ENCODE measurements around the gene FRYL.
"Not testable (repeated sequence)": the region's sequence is repeated elsewhere in the genome, so short reads cannot be mapped to it uniquely, and the experiment has no call there.

The FRYL gene

DNA sequence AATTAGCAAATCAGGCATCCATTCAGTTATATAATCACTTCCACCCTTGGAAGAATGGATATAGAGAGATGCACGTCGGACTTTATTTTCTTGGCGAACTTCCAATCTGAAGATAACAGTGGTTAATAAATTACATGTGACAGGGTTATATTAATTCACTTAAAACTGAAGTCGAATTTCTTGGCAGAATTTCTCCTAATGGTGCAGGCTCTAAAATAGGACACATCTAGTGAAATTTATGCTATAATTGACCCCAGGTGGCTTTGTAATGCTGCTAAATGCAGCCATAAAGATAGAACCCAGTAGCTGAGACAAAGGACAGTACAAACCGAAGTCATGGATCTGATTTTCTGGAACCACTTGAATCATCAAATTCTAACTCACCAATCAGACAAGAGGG is 317.7 kb downstream of the FRYL start:
- Histone ChIP-seq H3K4me1 (ENCODE audit: insufficient read depth, low read length, poor library complexity, severe bottlenecking) (no peaks in the 10 kb centered on the region), H3K79me2 (ENCODE audit: insufficient read depth, low read length) (no peaks in the 10 kb centered on the region), H3F3A (ENCODE audit: low read depth) (no peaks in the 10 kb centered on the region), H4K20me1 (ENCODE audit: insufficient read depth, low read length, poor library complexity, severe bottlenecking) (no peaks in the 10 kb centered on the region), H2AFZ (ENCODE audit: low read length) (no peak overlapping the region), H3K9me2 (replicated peaks; ENCODE audit: low read depth, low read length) (no peaks in the 10 kb centered on the region), H3K9me3 (ENCODE audit: insufficient read depth, low read depth, low read length) (no peaks in the 10 kb centered on the region), H3K27me3 (ENCODE audit: insufficient read depth, low read length, poor library complexity, severe bottlenecking) (no peaks in the 10 kb centered on the region), H3K4me2 (ENCODE audit: low read depth, low read length, poor library complexity, severe bottlenecking) (no peak overlapping the region), H3K9ac (ENCODE audit: low read depth, low read length, poor library complexity, severe bottlenecking) (no peak overlapping the region), H3K4me3 (ENCODE audit: low read length, poor library complexity, severe bottlenecking) (no peak overlapping the region), H3K36me3 (ENCODE audit: insufficient read depth, low read length) (no peaks in the 10 kb centered on the region)
- TF ChIP-seq EZH2phosphoT487 (IDR thresholded peaks at IDR 0.05; ENCODE audit: borderline replicate concordance) = no peak
- TF ChIP-seq, protein P1, sequence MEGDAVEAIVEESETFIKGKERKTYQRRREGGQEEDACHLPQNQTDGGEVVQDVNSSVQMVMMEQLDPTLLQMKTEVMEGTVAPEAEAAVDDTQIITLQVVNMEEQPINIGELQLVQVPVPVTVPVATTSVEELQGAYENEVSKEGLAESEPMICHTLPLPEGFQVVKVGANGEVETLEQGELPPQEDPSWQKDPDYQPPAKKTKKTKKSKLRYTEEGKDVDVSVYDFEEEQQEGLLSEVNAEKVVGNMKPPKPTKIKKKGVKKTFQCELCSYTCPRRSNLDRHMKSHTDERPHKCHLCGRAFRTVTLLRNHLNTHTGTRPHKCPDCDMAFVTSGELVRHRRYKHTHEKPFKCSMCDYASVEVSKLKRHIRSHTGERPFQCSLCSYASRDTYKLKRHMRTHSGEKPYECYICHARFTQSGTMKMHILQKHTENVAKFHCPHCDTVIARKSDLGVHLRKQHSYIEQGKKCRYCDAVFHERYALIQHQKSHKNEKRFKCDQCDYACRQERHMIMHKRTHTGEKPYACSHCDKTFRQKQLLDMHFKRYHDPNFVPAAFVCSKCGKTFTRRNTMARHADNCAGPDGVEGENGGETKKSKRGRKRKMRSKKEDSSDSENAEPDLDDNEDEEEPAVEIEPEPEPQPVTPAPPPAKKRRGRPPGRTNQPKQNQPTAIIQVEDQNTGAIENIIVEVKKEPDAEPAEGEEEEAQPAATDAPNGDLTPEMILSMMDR (conservative IDR thresholded peaks at IDR 0.05; ENCODE audit: low read length) = no peak

DNA sequence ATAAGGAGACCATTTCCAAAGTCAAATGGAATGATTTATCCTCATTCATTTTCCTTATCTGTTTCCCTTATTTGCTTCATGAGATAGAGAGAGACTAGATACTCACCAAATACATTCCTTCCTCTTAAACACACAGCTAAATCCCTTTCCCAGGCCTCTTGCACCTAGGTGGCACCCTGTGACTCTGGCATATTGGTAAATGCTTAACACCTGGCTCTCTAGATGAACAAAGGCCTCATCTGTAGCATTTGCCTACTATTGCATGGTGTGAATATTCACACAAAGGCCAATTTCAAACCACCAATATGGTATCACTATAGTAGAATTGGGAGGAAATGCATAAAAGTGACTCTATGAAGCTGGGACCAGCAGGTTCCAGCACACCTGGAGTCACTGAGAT is 319.1 kb downstream of the FRYL start:
- Histone ChIP-seq H3K79me2 (ENCODE audit: insufficient read depth, low read length) (no peaks in the 10 kb centered on the region), H3K4me1 (ENCODE audit: insufficient read depth, low read length, poor library complexity, severe bottlenecking) (no peaks in the 10 kb centered on the region), H3K4me3 (ENCODE audit: low read length, poor library complexity, severe bottlenecking) (no peak overlapping the region), H3K27me3 (ENCODE audit: insufficient read depth, low read length, poor library complexity, severe bottlenecking) (no peaks in the 10 kb centered on the region), H3K36me3 (ENCODE audit: insufficient read depth, low read length) (no peaks in the 10 kb centered on the region), H3K4me2 (ENCODE audit: low read depth, low read length, poor library complexity, severe bottlenecking) (no peak overlapping the region), H2AFZ (ENCODE audit: low read length) (no peak overlapping the region), H4K20me1 (ENCODE audit: insufficient read depth, low read length, poor library complexity, severe bottlenecking) (no peaks in the 10 kb centered on the region), H3K9me2 (replicated peaks; ENCODE audit: low read depth, low read length) (no peaks in the 10 kb centered on the region), H3K9ac (ENCODE audit: low read depth, low read length, poor library complexity, severe bottlenecking) (no peak overlapping the region), H3F3A (ENCODE audit: low read depth) (no peaks in the 10 kb centered on the region), H3K9me3 (ENCODE audit: insufficient read depth, low read depth, low read length) (no peaks in the 10 kb centered on the region)
- no peak for TF ChIP-seq EZH2phosphoT487 (IDR thresholded peaks at IDR 0.05; ENCODE audit: borderline replicate concordance)
- TF ChIP-seq, protein P1 (conservative IDR thresholded peaks at IDR 0.05; ENCODE audit: low read length) = no peak

DNA sequence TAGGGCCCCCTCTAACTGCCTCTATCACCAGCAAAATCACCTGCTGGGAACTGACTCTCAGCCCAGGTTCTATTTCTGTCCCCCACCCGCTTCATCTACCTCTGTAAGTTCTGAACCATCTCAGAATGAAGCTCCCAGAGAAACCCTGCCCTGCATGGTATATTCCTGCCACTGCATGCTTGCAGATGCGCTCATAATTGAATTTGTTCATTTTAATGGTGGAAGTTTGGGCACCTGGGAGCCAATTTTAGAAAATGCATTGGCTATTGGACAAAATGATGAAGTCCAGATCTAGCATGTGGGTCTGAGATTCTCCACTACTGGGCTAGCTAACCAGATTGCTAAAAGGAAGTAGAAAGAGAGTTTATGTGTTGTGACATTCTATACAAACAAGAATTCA is 325.5 kb downstream of the FRYL start:
- Histone ChIP-seq H3K9me2 (replicated peaks; ENCODE audit: low read depth, low read length) (no peaks in the 10 kb centered on the region), H3K4me3 (ENCODE audit: low read length, poor library complexity, severe bottlenecking) (no peak overlapping the region), H4K20me1 (ENCODE audit: insufficient read depth, low read length, poor library complexity, severe bottlenecking) (no peaks in the 10 kb centered on the region), H3K79me2 (ENCODE audit: insufficient read depth, low read length) (no peaks in the 10 kb centered on the region), H3K4me1 (ENCODE audit: insufficient read depth, low read length, poor library complexity, severe bottlenecking) (no peaks in the 10 kb centered on the region), H2AFZ (ENCODE audit: low read length) (no peak overlapping the region), H3K36me3 (ENCODE audit: insufficient read depth, low read length) (no peaks in the 10 kb centered on the region), H3K9me3 (ENCODE audit: insufficient read depth, low read depth, low read length) (no peaks in the 10 kb centered on the region), H3K9ac (ENCODE audit: low read depth, low read length, poor library complexity, severe bottlenecking) (no peak overlapping the region), H3F3A (ENCODE audit: low read depth) (no peaks in the 10 kb centered on the region), H3K4me2 (ENCODE audit: low read depth, low read length, poor library complexity, severe bottlenecking) (no peak overlapping the region), H3K27me3 (ENCODE audit: insufficient read depth, low read length, poor library complexity, severe bottlenecking) (no peaks in the 10 kb centered on the region)
- no peak for TF ChIP-seq EZH2phosphoT487 (IDR thresholded peaks at IDR 0.05; ENCODE audit: borderline replicate concordance)

DNA sequence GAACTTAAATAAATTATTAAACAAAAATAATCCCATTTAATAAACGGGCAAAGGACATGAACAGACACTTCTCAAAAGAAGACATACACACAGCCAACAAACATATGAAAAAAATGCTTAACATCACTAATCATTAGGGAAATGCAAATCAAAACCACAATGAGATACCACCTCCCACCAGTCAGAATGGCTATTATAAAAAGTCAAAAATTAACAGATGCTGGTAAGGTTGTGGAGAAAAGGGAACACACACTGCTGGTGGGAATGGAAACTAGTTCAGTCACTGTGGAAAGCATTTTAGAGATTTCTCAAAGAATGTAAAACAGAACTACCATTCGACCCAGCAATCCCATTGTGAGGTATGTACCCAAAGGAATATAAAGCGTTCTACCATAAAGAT is 328.4 kb downstream of the FRYL start:
- not testable (repeated sequence) for H3K4me2 ChIP-seq (ENCODE audit: low read depth, low read length, poor library complexity, severe bottlenecking); H3K79me2 ChIP-seq (ENCODE audit: insufficient read depth, low read length); H3K36me3 ChIP-seq (ENCODE audit: insufficient read depth, low read length); H3K27me3 ChIP-seq (ENCODE audit: insufficient read depth, low read length, poor library complexity, severe bottlenecking); H3K9ac ChIP-seq (ENCODE audit: low read depth, low read length, poor library complexity, severe bottlenecking); H3K4me3 ChIP-seq (ENCODE audit: low read length, poor library complexity, severe bottlenecking); H4K20me1 ChIP-seq (ENCODE audit: insufficient read depth, low read length, poor library complexity, severe bottlenecking); H3F3A ChIP-seq (ENCODE audit: low read depth); H3K4me1 ChIP-seq (ENCODE audit: insufficient read depth, low read length, poor library complexity, severe bottlenecking); H3K9me2 ChIP-seq (replicated peaks; ENCODE audit: low read depth, low read length); H3K9me3 ChIP-seq (ENCODE audit: insufficient read depth, low read depth, low read length); H2AFZ ChIP-seq (ENCODE audit: low read length)

All from Loucy (cell line).